A549 treated with Mapracorat at 1 μM for 4 hours (cell line): Measurements from ENCODE around the gene SIPA1L3. TPM values are rescaled to one million over a fixed set of nuclear protein-coding genes. Genes with fewer than 3 reads are reported as not detected.

ENCODE experiments used
- total RNA-seq: library from RNA; stranded (reverse); fragments of 200-300 nt; extraction: Qiagen RNA extraction; gene quantifications from 5 replicates; pipeline ENCODE4 v1.2.3, GENCODE V29; 2022

Gene SIPA1L3, protein sequence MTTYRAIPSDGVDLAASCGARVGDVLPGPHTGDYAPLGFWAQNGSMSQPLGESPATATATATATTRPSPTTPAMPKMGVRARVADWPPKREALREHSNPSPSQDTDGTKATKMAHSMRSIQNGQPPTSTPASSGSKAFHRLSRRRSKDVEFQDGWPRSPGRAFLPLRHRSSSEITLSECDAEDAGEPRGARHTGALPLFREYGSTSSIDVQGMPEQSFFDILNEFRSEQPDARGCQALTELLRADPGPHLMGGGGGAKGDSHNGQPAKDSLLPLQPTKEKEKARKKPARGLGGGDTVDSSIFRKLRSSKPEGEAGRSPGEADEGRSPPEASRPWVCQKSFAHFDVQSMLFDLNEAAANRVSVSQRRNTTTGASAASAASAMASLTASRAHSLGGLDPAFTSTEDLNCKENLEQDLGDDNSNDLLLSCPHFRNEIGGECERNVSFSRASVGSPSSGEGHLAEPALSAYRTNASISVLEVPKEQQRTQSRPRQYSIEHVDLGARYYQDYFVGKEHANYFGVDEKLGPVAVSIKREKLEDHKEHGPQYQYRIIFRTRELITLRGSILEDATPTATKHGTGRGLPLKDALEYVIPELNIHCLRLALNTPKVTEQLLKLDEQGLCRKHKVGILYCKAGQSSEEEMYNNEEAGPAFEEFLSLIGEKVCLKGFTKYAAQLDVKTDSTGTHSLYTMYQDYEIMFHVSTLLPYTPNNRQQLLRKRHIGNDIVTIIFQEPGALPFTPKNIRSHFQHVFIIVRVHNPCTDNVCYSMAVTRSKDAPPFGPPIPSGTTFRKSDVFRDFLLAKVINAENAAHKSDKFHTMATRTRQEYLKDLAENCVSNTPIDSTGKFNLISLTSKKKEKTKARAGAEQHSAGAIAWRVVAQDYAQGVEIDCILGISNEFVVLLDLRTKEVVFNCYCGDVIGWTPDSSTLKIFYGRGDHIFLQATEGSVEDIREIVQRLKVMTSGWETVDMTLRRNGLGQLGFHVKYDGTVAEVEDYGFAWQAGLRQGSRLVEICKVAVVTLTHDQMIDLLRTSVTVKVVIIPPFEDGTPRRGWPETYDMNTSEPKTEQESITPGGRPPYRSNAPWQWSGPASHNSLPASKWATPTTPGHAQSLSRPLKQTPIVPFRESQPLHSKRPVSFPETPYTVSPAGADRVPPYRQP (N-terminal part only)
- 26.9 to 42.3 TPM (median 32.9 TPM) in 5 replicates for total RNA-seq

DNA sequence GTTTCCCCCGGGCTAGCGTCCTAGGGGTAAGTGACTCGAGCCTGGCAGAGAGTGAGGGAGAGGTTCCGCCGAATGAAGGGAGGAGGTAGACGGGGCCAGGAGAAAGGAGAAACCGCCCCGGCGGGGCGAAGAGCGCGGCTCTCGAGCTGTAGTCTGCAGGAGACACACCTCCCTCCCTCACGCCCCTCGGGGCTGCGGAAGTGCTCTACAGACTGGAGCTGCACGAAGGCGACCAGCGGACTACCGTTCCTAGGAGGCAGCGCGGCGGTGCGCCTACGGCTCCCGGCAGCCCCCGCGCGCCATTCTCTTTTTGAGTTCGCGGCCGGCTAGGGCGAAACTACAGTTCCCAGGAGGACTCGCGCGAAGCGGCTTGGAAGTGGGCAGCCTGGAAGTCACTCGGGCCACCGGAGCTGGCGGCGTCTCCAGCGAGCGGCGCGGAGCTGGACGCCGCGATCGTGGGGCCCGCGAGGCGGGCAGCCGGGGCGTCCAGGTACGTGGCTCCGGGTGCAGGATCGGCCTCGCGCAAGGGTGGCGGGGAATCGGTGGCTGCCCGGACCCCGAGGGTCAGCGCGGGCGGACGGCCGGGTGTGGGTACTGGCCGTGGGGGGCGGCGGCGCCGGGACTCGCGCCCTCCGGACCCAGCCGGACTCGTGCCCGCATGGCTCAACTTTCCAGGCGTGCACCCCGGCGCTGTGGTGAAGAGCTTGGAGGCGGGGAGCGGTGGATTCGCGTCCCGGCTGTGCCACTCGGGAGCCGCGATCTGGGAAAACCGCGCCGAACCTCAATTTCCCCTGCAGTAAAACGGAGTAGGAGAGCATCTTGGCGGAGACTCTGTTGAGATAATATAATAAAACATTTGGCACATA, at the start of gene SIPA1L3:
TSS of gene SIPA1L3 (plus strand) at position 340 of the 866 bp plus-strand sequence. CDS start 174,358 bp downstream, outside the sequence.

DNA sequence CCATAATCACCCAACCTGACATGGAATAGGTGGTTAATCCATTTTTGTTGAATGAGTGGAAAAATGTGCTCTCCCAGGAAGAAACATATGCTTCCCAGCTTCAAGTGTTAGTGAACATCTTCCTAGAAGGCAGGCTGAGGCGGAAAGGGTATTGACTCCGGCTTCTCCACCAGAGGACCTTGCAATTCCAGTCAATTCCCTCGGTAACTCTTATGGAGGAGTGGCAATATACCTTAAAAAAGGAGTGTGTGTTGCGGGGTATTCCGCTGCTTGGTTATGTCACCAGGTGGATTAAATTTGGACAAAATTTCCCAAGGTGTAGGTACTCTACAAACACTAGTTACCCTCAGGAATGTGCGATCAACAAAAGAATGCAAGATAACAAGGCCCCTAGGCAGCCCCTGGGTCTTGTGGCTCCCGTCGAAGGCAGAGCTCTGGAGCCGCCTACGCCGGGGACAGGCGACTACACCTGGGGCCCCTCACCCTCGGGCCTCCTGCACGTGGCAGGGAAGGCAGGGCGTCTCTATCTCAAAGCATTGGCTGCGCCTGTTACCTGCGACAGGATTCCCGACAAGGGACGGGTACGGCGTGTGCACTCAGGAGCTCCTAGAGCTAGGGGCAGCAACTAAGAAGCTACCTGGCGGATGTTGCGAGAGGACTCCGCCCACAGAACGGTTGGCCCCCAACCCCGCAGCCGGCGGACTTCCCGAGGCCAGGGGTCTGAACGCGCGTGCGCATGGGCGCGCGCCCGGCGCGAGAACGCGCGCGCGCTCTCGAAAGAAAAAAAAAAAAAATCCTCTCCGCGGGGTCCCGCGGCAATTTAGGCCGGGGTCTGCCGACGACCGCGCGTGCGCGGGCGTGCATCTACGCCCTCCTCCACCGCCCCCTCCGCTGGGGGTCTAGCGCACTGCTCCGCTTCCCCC, 801 bp upstream of the SIPA1L3 start, which contains the start of gene WDR87:
TSS of gene WDR87 (minus strand) at position 649 of the 923 bp plus-strand sequence. CDS start 8,355 bp downstream, outside the sequence.

DNA sequence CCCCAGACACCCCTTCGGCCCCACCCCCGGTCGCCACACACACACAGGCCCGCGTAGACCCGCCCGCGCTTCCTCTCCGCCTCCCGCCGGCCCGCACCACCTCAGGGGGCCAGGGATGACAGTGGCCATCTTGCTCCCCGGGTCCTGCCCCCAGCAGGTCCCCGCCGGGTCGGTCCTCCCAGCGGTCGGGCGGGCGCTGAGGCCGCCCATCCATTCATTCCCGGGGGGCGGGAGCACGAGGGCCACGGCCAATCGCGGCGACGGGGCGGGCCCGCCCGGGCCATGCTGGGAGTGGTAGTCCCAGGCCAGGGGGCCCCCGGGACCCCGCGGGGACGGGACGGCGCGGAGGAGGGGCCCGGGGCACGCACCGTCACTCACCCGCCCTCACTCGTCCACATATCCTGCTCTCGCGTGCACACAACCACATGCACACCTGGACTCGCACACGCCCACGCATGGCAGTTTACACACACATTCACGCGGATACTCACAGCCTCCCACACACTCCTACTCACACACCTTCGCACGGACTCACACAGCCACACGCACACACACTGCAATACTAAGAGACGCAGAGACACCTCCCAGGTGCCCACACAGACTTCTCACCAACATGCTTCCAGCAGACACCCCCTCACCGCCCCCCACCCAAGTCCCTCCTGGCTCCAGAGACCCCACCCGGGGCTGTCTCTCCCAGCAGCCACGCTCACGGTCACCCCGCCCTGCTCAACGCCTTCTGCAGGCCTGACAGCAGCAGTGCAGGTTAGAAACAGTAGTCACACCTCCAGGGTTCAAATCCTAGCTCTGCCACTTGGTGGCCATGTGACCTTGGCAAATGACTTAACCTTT, 317.2 kb downstream of the SIPA1L3 start, which contains the start of gene DPF1:
TSS of gene DPF1 (minus strand) at position 209 of the 849 bp plus-strand sequence. CDS start at position 129, 80 bp downstream.

Other genes with a start within 250 kb of the SIPA1L3 start
- gene ZNF607, start 187.4 kb upstream of the SIPA1L3 start, total RNA-seq = 4.4 to 6.0 TPM (median 4.6 TPM) in 5 replicates
- gene ZNF573, start 127.6 kb upstream of the SIPA1L3 start, total RNA-seq = 1.7 to 3.5 TPM (median 2.8 TPM) in 5 replicates
- gene WDR87, start 614 bp upstream of the SIPA1L3 start, total RNA-seq = not detected in 5 replicates